GM10847 (cell line): ENCODE results near the gene HEXA.

Experiments used
- POLR2A ChIP-seq: IDR thresholded peaks from 2 replicates; pipeline ENCODE4 v1.6.1; 2011; ENCODE audit not compliant: insufficient read length; ENCODE audit errors: extremely low read depth

The HEXA gene

GRCh38 chr15:72312605-72313447, 63.0 kb downstream of the HEXA start:
- no peak for TF ChIP-seq POLR2A

GRCh38 chr15:72307026-72307425, 68.8 kb downstream of the HEXA start:
- TF ChIP-seq POLR2A: no peak

DNA sequence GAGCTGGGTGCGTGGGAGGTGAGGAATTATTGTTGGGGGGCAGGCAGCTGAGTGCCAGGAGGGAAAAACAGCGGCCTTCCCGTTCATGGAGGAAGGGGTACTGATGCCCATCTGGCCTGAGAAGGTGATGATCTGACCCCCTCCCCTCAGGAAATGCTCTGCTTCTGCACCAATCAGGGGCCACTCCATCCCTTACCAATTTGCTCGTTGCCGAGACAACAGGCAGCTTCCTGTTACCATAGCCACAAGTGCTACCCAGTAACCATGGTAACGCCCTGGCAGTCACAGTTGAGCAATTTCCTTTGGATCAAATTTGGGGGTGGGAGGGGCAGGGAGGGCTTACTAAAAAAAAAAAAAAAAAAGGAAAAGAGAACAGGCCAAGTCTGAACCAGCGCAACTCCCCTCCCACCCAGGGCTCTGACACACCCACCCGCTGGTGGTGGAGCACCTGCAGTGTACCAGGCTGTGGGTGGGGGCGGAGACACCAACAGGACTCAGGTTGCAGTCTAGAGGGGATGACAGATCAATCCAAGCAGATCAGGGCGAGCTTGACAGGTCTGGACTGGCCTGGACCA, 69.5 kb downstream of the HEXA start:
- TF ChIP-seq POLR2A: no peak

- TF ChIP-seq POLR2A: no peak
Measured at GRCh38 chr15:72304596-72304995, 71.2 kb downstream of the HEXA start.

DNA sequence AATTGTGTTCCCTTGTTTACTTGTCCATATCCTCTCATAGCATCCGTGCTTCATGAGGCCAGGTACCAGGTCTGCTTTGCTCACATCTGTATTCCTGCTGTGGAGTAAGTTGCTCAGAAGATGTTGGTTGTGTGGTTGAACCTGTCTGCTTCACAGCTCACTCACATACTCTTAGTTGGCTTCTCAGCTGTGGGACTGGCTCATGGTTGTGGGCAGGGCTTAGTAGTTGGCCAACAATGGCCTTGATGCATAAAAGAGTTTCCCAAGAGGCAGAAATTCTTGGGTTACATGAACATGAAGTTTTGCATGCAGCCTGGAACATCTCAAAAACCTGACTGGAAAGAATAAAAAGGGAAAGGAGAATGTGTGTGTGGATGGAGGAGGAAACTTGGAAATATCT, 72.9 kb downstream of the HEXA start:
- no peak for TF ChIP-seq POLR2A
